ENCODE results near the gene HTR4. TPM values are rescaled to one million over a fixed set of nuclear protein-coding genes. Genes with fewer than 3 reads are reported as not detected.
"Not testable (repeated sequence)": the region's sequence is repeated elsewhere in the genome, so short reads cannot be mapped to it uniquely, and the experiment has no call there.

The HTR4 gene
- total RNA-seq, 2 experiments from 2014 or later, result not detected

DNA sequence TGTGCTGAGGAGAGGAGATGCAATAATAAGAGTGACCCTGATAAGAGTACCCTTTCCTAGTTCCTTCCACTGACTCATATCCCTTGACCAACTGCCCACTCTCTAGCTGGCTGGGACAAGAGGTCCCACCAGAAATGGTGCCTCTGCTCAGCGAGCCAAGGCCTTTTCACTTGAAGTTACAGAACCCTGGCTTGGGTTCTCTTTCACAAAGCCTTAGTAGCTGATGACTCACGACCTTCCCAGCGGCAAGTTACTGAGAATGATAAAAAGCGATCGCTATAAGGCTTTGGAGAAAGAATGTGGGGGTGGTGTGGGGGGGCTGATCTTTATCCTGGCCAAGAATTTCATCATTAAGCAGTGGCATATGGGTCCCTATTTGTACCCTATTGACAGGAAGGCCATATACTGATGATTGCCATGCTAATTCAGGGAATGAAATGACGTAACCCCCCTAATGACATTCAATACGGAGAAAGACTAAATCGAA, 180.3 kb downstream of the HTR4 start:
- Mint-ChIP-seq H3K27me3 (peaks cover 12% of the 10 kb centered on the region), H3K9me3 (no peaks in the 10 kb centered on the region), H3K36me3 (ENCODE audit: low read depth) (no peaks in the 10 kb centered on the region), H3K4me3 (no peak overlapping the region), H3K27ac (no peak overlapping the region), H3K4me1 (ENCODE audit: low read depth) (no peaks in the 10 kb centered on the region)
- no peak for ATAC-seq
- POLR2A ChIA-PET, result no interaction called here
- TF ChIP-seq, protein P1, sequence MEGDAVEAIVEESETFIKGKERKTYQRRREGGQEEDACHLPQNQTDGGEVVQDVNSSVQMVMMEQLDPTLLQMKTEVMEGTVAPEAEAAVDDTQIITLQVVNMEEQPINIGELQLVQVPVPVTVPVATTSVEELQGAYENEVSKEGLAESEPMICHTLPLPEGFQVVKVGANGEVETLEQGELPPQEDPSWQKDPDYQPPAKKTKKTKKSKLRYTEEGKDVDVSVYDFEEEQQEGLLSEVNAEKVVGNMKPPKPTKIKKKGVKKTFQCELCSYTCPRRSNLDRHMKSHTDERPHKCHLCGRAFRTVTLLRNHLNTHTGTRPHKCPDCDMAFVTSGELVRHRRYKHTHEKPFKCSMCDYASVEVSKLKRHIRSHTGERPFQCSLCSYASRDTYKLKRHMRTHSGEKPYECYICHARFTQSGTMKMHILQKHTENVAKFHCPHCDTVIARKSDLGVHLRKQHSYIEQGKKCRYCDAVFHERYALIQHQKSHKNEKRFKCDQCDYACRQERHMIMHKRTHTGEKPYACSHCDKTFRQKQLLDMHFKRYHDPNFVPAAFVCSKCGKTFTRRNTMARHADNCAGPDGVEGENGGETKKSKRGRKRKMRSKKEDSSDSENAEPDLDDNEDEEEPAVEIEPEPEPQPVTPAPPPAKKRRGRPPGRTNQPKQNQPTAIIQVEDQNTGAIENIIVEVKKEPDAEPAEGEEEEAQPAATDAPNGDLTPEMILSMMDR (IDR thresholded peaks at IDR 0.05), result no peak
- intact Hi-C loops (cut with micrococcal nuclease), result no loop called here
- CTCF ChIA-PET, result no interaction called here
- no peak for DNase-seq

GRCh38 chr5:148471379-148471778, 182.9 kb downstream of the HTR4 start:
- intact Hi-C loops (cut with micrococcal nuclease), result no loop called here
- Mint-ChIP-seq H3K9me3 (no peaks in the 10 kb centered on the region), H3K4me1 (ENCODE audit: low read depth) (no peaks in the 10 kb centered on the region), H3K4me3 (no peak overlapping the region), H3K27me3 (peaks cover 2% of the 10 kb centered on the region), H3K27ac (no peak overlapping the region), H3K36me3 (ENCODE audit: low read depth) (no peaks in the 10 kb centered on the region)
- ATAC-seq, result no peak
- ChIA-PET CTCF (interaction anchor here (2.5 to 2.7 kb wide), 3 partner anchors 12 to 27 kb away, joined by 8 to 15 read pairs (median 10); no protein-coding TSS in a partner anchor), POLR2A (no interaction called here)
- TF ChIP-seq, protein P1 (IDR thresholded peaks at IDR 0.05), result no peak
- no peak for DNase-seq

- POLR2A ChIA-PET, result no interaction called here
Observed at GRCh38 chr5:148469501-148469935, 184.8 kb downstream of the HTR4 start.

GRCh38 chr5:148468746-148469145, 185.6 kb downstream of the HTR4 start:
- H3K9me3 Mint-ChIP-seq; POLR2A ChIA-PET; intact Hi-C loops (cut with micrococcal nuclease); H3K36me3 Mint-ChIP-seq (ENCODE audit: low read depth); DNase-seq; H3K4me3 Mint-ChIP-seq; H3K4me1 Mint-ChIP-seq (ENCODE audit: low read depth); H3K27ac Mint-ChIP-seq; H3K27me3 Mint-ChIP-seq; ATAC-seq: not testable (repeated sequence)
- CTCF ChIA-PET, result interaction anchor here (1.2 to 2.7 kb wide), 4 partner anchors 10 to 264 kb away, joined by 3 to 15 read pairs (median 9); no protein-coding TSS in a partner anchor

More at GRCh38 chr5:148469501-148469935, 184.8 kb downstream of the HTR4 start:
- intact Hi-C loops (cut with micrococcal nuclease), result no loop called here
- TF ChIP-seq, protein P1 (IDR thresholded peaks at IDR 0.05), result no peak
- DNase-seq (no peak), ATAC-seq (no peak)
- H3K4me1 Mint-ChIP-seq (ENCODE audit: low read depth), result no peaks in the 10 kb centered on the region
- no peak overlapping the region for H3K27ac Mint-ChIP-seq
- no peaks in the 10 kb centered on the region for H3K27me3 Mint-ChIP-seq
- H3K9me3 Mint-ChIP-seq, result no peaks in the 10 kb centered on the region
- no peak overlapping the region for H3K4me3 Mint-ChIP-seq
- CTCF ChIA-PET, result interaction anchor here (1.2 to 2.7 kb wide), 5 partner anchors 11 to 264 kb away, joined by 3 to 15 read pairs (median 8); no protein-coding TSS in a partner anchor
- no peaks in the 10 kb centered on the region for H3K36me3 Mint-ChIP-seq (ENCODE audit: low read depth)

DNA sequence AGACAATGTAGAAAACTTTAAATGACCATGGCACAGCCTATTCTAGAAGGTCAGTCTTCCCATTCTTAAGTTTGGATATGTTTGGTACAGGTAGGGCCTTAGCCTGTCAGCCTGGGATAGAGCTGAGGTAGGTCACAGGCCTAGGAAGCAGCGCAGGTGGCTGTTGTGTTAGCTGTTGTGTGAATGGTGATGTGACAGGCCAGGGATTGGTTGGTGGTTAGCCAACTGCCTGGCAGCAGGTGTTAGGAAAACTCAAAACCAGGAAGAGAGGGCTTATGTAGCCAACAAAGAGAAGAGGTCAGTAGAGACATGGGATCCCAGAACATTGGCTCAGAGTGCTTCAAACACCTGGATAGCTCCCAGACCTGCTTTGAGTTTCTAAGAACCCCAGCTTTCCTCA, 186.4 kb downstream of the HTR4 start:
- Mint-ChIP-seq H3K27me3 (no peaks in the 10 kb centered on the region), H3K4me1 (ENCODE audit: low read depth) (no peaks in the 10 kb centered on the region), H3K27ac (no peak overlapping the region), H3K36me3 (ENCODE audit: low read depth) (no peaks in the 10 kb centered on the region), H3K4me3 (no peak overlapping the region), H3K9me3 (no peaks in the 10 kb centered on the region)
- CTCF ChIA-PET, result interaction anchor here (0.8 kb wide), 1 partner anchor 263 kb away, joined by 3 read pairs; no protein-coding TSS in a partner anchor
- intact Hi-C loops (cut with micrococcal nuclease), result no loop called here
- no peak for ATAC-seq
- DNase-seq, result no peak
- POLR2A ChIA-PET, result no interaction called here
- TF ChIP-seq, protein P1 (IDR thresholded peaks at IDR 0.05), result no peak

All from activated CD8-positive, alpha-beta T cell treated with anti-CD3 and anti-CD28 coated beads for 36 hours (primary cell).